Astrocyte of the cerebellum (primary cell): Measurements from ENCODE around the gene KCNIP1.

Experiments
- DNase-seq: peaks from one replicate; pipeline ENCODE4 v3.0.0-alpha.2; 2011; ENCODE audit warnings: low read depth
- H3K4me3 ChIP-seq: 2 replicates; pipeline ENCODE4 v1.5.1; 2011; ENCODE audit warnings: mild to moderate bottlenecking, low read depth, low read length, moderate library complexity
- CTCF ChIP-seq: IDR thresholded peaks from 2 replicates; pipeline ENCODE4 v1.5.1; 2012; ENCODE audit warnings: low read length, low read depth, moderate library complexity, mild to moderate bottlenecking; ENCODE audit errors: missing control alignments
- in situ Hi-C: cut with HindIII; loops from 2 replicates; pipeline ENCODE4 v1.10.0; 2017; ENCODE audit warnings: low sequenced_read_pairs

The KCNIP1 gene

GRCh38 chr5:170503990-170504596 is at the start of gene KCNIP1:
Gene KCNIP1, plus strand, starts transcription at chr5:170504020.
- in situ Hi-C loops, result no loop called here
- peak within 1 kb of the TSS; percentile 32 for H3K4me3 ChIP-seq
- DNase-seq, result no peak
- TF ChIP-seq CTCF, result no peak

- TF ChIP-seq CTCF, result no peak
- in situ Hi-C loops, result loop anchor here (25.0 kb wide), 1 partner anchor 99 kb away; no protein-coding TSS in a partner anchor
- no peak overlapping the region for H3K4me3 ChIP-seq
- no peak for DNase-seq
Measured at GRCh38 chr5:170463426-170463825, 40.4 kb upstream of the KCNIP1 start.

- no peak overlapping the region for H3K4me3 ChIP-seq
- in situ Hi-C loops, result loop anchor here (25.0 kb wide), 1 partner anchor 98 kb away; no protein-coding TSS in a partner anchor
- DNase-seq, result no peak
- TF ChIP-seq CTCF, result no peak
Measured at GRCh38 chr5:170464280-170465127, 39.3 kb upstream of the KCNIP1 start.

GRCh38 chr5:170466553-170466952 is 37.3 kb upstream of the KCNIP1 start:
- TF ChIP-seq CTCF, result no peak
- no peak overlapping the region for H3K4me3 ChIP-seq
- no peak for DNase-seq
- in situ Hi-C loops, result loop anchor here (25.0 kb wide), 1 partner anchor 96 kb away; no protein-coding TSS in a partner anchor

GRCh38 chr5:170466988-170467707 is 36.7 kb upstream of the KCNIP1 start:
- in situ Hi-C loops, result loop anchor here (25.0 kb wide), 1 partner anchor 95 kb away; no protein-coding TSS in a partner anchor
- H3K4me3 ChIP-seq, result no peak overlapping the region
- TF ChIP-seq CTCF, result no peak
- peak; percentile 42 for DNase-seq

- no peak for DNase-seq
- in situ Hi-C loops, result loop anchor here (25.0 kb wide), 1 partner anchor 94 kb away; no protein-coding TSS in a partner anchor
- H3K4me3 ChIP-seq, result no peak overlapping the region
- TF ChIP-seq CTCF, result no peak
Measured at GRCh38 chr5:170468633-170469285, 35.1 kb upstream of the KCNIP1 start.
